ENCODE measurements around the gene NDFIP1.

GRCh38 chr5:142145106-142145900 is 36.7 kb downstream of the NDFIP1 start:
- TF ChIP-seq SMC3 (IDR thresholded peaks at IDR 0.05; ENCODE audit: low read length) (peak; percentile 46; the same call in 1 of the 2 replicates), TERF1 (CRISPR knock-in tag; IDR thresholded peaks at IDR 0.05) (no peak), RAD21 (CRISPR knock-in tag; IDR thresholded peaks at IDR 0.05) (0 out of 2 replicates have a peak, but pooled peaks have one; percentile 34)
- TF ChIP-seq, protein P1, sequence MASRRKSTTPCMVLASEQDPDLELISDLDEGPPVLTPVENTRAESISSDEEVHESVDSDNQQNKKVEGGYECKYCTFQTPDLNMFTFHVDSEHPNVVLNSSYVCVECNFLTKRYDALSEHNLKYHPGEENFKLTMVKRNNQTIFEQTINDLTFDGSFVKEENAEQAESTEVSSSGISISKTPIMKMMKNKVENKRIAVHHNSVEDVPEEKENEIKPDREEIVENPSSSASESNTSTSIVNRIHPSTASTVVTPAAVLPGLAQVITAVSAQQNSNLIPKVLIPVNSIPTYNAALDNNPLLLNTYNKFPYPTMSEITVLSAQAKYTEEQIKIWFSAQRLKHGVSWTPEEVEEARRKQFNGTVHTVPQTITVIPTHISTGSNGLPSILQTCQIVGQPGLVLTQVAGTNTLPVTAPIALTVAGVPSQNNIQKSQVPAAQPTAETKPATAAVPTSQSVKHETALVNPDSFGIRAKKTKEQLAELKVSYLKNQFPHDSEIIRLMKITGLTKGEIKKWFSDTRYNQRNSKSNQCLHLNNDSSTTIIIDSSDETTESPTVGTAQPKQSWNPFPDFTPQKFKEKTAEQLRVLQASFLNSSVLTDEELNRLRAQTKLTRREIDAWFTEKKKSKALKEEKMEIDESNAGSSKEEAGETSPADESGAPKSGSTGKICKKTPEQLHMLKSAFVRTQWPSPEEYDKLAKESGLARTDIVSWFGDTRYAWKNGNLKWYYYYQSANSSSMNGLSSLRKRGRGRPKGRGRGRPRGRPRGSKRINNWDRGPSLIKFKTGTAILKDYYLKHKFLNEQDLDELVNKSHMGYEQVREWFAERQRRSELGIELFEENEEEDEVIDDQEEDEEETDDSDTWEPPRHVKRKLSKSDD (CRISPR knock-in tag; IDR thresholded peaks at IDR 0.05; ENCODE audit: low read depth), result no peak
